ENCODE results near the gene BAHCC1. TPM values are rescaled to one million over a fixed set of nuclear protein-coding genes. Genes with fewer than 3 reads are reported as not detected.
A peak's percentile ranks its signal among the peaks of the same experiment; 100 is the strongest.

Gene BAHCC1
- total and polyA plus RNA-seq, 9 of the 15 experiments (the other 6 are each of a cell fraction or from before 2014, with no cell fraction given), result 0.14 to 26.9 (median 5.0) TPM

GRCh38 chr17:81512562-81513371 lies 117.5 kb downstream of the BAHCC1 start, which contains the start of gene ACTG1 (continued):
- TF ChIP-seq ELK3 (CRISPR knock-in tag; IDR thresholded peaks at IDR 0.05) (no peak), ATF7 (IDR thresholded peaks at IDR 0.05) (no peak), TEAD2 (tag; IDR thresholded peaks at IDR 0.05) (no peak), ZFX (CRISPR knock-in tag; IDR thresholded peaks at IDR 0.05) (peak; percentile 86), PHB (CRISPR knock-in tag; IDR thresholded peaks at IDR 0.05) (peak; percentile 51; the same call in 1 of the 2 replicates), ZBTB40 (IDR thresholded peaks at IDR 0.05) (no peak), ZBTB40 (CRISPR knock-in tag; IDR thresholded peaks at IDR 0.05) (no peak), KHSRP (IDR thresholded peaks at IDR 0.05) (no peak), ZNF232 (CRISPR knock-in tag; IDR thresholded peaks at IDR 0.05) (no peak), ZNF124 (CRISPR knock-in tag; IDR thresholded peaks at IDR 0.05) (no peak; the same call in 1 of the 2 replicates), RBM14 (IDR thresholded peaks at IDR 0.05; ENCODE audit: borderline replicate concordance, insufficient read depth, low read depth, low read length) (no peak; the same call in 1 of the 2 replicates), ZNF699 (CRISPR knock-in tag; IDR thresholded peaks at IDR 0.05; ENCODE audit: insufficient replicate concordance) (no peak), TGIF2 (CRISPR knock-in tag; IDR thresholded peaks at IDR 0.05) (peak; percentile 83; the same call in 1 of the 2 replicates), CEBPZ (IDR thresholded peaks at IDR 0.05; ENCODE audit: borderline replicate concordance, low read depth, low read length) (no peak)
